Amygdala (tissue), 56 donors: Measurements from ENCODE around the gene POU2AF1.

Experiments
- DNase-seq, 56 donors: peaks; one replicate each; lab custom pipeline; 2025; lab: John Stamatoyannopoulos, UW

POU2AF1 gene, protein sequence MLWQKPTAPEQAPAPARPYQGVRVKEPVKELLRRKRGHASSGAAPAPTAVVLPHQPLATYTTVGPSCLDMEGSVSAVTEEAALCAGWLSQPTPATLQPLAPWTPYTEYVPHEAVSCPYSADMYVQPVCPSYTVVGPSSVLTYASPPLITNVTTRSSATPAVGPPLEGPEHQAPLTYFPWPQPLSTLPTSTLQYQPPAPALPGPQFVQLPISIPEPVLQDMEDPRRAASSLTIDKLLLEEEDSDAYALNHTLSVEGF

DNA sequence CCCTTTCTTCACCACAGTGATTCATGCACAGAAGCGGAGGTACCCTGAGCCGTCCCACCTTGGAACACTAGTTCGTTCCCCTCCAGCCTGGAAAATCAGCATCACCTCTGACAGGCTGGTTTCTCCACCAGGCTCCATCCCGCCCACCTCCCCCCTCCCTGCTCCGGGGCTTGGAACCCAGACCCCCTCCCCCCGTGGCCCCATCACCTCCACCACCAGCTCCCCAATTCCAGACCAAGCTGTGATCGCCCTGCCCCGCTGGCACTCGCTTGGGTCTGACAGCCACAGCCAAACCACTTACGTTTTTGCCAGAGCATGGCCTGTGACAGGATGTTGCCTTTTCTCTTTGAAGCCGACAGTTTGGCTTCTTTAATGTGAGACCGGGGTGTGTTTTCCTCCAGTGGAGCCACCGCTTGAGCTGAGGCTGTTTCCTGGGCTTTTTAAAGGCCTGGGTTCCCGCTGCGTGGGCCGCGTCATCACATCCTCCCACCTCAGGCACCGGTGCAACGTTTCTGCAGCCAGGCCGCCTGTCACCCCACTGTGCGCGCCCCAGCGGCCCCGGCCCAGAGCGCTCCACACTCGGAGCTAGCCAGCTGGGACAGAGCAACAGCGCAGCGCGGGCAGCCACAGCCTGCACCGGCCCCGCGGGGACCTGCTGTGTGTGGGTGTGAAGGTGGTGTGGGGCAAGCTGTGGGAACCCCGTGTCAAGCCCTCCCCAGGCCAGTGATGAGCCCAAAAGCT lies at the start of gene POU2AF1:
Gene POU2AF1 (minus strand): TSS at position 415 of the 741 bp plus-strand sequence. CDS start 98 bp downstream, at position 317.
- no peak for DNase-seq

DNA sequence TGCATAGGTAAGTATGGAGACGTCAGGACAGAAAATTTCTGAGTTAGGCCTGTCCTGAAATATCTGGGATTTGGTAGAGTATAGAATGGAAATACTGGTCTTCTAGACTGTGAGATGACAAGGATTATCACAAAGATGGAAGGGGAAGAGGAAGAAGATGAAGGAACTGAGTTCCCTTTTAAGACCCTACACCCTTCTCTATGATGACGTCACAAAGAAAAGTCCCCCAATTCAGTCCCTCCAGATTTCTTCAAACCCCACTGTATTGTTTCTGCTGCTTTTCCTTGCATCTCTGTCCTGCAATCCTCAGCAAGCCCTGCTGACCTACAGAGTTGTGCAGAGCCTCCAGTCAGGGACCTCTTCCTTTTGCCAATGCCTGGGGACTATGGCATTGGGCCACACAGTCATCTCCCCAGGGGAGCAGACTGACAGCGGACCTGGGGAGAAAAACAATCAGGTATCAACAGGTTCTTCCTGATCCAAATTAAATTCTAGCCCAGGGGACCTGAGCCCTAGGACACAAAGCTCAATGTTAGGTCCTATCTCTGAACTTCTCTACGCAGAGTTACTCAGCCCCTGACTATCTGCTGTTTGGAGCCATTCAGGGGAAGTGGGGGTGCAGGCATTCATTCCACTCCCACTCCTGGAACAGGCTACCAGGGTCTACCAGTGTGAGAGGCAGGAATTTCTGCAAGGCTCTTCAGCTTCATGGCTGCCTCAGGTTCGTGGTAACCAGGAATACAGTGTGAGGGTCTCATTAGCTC lies 49.2 kb upstream of the POU2AF1 start:
- DNase-seq = no peak

DNA sequence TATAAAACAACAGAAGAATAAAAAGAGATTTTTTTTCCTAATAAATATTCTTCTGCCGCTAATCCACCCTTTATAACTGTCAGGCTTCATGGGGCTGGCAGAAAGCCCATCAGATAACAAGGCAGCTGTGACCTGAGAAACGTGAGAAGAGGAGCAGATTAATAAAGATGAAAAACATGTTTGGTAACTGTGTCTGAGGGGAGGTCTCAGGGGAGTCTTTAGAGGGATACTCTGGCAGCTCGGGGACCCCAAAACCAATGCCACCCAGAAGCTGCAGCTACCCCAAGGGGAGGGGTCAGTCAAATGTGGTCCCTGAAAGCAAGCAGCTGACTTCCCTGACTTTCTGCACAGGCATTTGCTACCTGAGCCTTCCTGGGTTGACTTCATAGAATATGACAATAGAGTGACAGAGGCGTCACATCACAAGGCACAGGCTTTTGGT lies 48.4 kb upstream of the POU2AF1 start:
- no peak for DNase-seq

DNA sequence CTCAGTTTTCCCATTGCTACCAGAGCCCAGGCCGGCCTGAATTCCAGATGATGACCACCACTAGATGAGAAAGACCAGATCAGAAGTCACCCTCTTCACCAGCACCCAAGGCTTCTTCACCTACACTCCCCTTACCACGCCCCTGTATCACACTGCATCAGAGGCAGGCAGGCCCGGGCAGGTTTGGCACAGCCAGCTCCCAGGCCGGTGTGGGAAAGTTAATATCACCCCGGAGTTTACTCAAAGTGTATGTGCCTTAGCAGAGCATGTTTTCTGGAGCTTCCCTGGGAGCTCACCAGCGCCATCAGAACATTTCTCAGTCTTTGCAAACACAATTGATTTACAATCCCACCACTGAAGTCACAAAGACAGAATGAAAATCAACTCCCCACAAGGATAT lies 47.5 kb upstream of the POU2AF1 start:
- no peak for DNase-seq

DNA sequence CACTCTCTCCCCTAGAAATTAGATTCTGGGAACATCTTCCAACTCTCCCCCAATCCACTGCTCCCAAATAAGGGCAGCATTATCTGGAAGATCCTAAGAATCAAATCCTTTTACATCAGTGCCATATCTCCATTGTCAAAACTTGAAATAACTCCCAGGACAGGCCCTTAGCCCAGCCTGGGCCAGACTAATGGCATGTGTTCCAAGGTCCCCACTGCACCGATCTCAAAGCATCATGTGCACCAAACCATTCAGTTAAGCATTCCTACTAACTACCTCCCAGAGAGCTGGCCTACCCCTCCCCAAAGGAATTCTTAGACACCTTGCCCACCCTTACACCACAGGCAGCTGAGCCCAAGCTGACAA lies 44.2 kb upstream of the POU2AF1 start:
- DNase-seq = no peak

DNA sequence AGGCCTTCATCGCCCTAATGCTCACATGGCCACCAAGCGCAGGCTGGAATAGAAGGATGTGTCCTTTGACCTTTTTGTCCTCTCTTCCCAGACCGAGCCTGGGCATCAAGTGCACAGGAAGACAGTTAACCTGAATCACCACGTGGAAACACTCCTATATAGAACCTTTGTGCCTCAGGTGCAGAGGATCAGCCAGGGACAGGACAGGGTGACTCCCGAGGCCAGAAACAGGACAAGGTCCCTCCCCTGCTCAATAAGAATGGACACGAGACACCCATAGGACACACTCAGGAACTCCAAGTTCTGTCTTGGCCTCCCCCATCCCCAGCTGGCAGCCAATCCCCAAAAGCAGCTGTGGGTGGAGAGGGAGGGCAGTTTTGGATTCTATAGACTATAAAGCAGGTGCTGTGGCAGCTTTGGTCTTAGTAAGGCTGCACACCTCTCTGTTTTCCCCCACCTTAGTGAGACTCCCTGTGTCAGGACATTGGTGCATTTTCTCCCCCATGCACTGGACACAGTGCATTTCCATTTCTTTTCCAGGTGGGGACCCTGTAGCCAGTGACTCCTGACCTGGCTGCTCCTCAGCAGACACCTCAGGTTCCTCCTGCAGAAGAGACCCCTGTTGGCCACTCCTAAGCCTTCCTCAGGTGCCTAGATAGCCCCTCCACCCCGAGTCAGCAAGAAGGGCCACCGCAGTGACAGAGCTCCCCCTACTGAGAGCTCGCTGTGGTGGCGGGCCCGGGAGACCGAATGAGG lies 43.6 kb upstream of the POU2AF1 start:
- DNase-seq = peak in 32 of 56 donors; percentile 7 to 64 (median 26)

DNA sequence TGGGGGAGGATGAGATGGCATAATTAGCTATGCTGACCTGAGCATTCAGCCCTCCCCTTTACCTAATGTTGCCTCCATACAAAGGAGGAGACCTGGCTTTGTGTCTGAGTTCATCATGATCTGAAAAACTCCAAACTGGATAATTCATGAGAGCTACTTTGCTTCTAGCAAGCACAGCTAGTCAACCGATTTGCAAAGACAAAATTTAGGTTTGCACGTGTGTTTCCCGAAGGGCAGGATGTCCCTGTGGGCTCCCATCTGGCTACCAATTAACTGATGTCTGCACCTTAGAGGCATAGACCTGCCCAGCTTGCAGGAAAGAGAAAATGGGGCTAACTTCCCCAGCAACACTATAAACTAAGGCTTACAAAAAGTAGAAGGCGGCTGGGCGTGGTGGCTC lies 42.2 kb upstream of the POU2AF1 start:
- no peak for DNase-seq

DNA sequence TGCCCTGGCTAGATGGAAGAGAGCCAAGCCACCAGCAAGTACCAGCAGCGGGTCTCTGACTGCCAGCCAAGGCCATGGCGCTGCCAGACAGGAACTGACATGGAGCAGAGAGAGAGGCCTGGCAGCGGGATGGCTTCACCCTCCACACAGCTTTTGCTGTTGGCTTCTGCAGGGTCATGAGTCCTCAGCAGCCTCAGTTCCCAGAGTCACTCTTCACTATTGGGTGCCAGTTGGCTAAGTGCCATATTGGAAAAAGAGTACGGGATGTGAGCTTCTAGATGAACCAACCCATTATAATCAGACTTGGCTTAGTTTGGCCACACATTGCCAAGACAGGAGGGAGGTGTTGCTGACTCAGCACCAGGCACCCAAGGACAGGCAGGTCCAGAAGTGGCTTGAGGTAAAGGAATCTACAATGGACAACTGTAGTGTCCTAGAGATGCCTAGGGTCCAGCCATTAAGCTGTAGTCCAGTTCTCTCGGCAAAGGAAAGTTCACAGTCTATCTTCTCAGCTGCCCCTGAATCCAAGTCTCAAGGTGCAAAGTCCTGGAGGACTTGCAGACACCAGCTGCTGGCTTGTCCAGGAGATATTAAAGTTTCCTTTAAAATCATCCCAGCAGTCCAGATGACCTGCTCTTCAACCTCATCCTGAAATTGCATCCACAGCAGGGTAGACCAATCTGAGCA lies 40.7 kb upstream of the POU2AF1 start:
- peak in 44 of 56 donors; percentile 5 to 87 (median 36) for DNase-seq

DNA sequence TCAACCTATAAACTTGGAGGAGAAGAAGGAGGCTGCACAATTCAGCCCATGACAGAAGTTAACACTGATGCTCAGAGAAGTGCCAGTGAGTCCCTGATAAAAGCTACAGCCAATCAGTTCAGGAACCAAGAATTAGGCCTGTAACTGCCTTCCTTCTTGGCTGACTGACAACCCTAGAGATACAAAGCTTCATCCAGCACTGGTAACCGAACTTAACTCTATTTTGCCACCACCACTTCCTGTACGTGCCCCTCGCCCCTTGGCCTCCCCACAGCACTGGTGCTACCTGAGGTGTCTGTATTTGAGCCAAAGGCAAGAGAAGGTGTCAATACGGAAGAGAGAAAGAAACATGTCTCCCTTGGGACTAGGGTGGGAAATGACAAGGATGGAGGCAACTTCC lies 40.1 kb upstream of the POU2AF1 start:
- DNase-seq = no peak

DNA sequence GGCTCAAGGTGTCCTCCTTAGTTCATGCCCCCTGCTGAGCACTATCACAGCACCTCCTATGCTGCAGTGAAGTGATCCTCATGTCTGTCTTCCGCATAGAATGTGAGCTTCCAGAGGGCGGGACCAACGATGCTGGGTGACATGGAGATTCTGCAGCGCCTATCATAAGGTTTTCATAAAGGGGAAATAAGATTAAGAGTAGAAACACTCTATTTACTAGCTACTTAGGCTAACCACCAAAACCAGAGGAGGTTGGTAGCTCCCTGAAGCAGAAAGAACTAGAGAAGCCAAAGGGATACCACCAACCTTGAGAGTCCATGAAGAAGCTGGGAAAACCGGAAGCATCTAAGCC lies 39.3 kb upstream of the POU2AF1 start:
- no peak for DNase-seq

DNA sequence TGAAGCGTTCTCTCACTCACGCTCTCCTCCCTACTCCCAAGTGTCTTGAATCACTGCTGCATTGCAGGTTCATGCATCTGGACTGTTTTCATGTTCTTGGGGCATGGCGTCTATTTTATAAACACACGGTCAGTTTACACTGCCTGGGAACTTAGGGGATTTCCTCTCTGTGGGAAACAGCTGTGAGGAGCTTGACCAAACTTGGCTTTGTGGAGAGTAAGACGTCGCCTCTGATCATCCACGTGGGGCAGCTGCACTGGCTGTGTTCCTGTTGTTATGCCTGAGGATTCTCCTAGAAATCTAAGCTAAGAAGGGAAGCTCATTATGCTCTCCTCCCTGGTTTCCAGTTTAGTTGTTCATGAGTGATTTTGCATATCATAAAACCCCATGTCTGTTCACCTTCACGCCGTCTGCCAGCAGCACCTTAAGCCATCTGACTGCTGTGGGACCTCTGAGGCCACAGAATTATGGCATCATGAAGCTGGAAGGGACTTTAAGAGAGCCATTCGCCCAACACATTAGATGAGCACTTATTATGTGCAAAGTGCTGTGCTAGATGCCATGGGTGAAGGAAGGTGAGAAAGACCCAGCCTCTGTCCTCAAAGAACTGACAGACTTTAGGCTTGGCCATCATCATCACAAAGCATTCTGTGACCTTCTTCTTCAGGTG lies 38.8 kb upstream of the POU2AF1 start:
- peak in 2 of 56 donors; percentile 2 to 13 for DNase-seq

DNA sequence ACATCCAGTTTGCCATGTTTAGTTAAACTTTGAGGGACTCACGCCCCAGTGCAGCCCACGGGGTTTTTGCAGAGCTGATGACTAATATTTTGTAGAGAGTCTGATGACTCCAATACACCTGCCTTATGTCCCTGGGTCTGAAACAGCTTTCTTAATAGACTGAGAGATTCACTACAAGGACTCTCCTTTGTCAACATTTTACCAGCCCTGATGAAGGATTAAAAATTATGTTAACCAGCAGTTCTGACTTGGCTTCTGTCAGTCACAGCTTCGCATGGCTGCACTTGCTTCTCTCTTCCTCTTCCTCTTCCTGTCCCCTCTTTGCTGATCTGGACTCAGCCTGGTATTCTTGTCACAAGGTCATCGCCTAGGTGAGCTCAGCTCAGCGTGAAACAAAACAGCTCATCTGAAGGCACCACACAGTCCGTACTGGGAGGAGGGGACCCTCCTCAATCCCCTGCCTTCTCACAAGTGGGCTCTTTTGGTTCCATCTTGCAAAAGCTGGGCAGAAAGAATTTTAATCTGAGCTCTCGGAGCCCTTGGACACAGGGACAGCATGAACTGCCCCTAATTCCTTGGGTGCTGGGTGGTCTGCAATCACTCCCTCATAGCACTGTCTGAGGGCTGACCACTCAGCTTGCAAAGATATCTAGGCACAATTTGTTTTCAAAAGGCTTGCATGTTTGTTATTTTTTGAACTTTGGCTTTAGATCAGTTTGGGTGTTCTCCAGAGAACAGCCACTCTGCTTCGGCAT lies 38.1 kb upstream of the POU2AF1 start:
- DNase-seq = no peak

DNA sequence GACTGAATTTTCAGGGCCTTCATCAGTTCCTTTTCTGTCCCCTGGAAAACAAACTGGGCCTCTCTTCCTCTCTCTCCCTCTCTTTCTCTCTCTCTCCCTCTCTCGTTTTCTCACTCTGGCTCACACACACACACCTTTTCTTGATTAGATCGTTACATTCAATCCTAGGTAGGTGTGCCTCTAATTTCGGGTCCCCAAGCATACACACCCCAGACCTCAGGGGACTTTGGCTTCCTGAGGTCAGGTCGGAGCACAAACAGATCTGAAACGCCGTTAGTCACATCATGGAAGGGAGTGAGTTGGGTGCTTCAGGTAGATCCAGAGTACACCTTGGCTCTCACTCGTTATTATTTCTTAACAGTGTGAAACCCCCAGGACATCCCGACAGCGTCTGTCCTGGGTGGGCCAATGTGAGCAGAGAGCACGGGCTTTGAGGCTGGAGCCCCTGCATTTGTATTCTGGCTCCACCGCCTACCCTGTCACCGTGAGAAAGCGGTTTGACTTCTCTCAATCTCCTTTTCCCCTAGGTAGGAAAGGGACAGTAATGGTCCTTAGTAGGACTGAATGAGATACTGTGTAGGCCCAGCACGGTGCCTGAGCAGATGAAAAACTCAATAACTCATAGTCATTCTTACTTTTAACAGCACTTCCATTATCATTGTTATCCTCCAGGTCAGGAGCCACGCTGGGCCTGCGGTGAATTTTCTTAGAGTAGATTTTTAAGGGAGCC lies 37.3 kb upstream of the POU2AF1 start:
- no peak for DNase-seq

DNA sequence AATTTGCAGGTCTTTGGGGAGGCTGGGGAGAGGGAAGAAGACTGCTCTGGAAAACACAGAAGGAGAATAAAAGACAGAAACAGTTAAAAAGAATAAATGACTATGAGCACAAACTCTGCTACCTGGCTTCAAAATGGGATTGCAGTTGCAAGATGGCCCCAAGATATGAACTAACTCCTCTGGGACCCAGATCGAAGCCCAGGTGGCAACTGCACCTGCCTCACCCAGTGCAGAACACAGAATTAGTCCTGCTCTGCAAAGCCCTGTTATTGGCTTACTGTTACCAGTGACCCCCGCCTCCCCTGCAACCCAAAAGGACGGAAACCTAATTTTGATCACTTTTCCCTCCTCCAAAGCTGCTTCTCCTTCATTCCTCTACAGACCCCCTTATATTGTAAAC lies 35.9 kb upstream of the POU2AF1 start:
- no peak for DNase-seq

DNA sequence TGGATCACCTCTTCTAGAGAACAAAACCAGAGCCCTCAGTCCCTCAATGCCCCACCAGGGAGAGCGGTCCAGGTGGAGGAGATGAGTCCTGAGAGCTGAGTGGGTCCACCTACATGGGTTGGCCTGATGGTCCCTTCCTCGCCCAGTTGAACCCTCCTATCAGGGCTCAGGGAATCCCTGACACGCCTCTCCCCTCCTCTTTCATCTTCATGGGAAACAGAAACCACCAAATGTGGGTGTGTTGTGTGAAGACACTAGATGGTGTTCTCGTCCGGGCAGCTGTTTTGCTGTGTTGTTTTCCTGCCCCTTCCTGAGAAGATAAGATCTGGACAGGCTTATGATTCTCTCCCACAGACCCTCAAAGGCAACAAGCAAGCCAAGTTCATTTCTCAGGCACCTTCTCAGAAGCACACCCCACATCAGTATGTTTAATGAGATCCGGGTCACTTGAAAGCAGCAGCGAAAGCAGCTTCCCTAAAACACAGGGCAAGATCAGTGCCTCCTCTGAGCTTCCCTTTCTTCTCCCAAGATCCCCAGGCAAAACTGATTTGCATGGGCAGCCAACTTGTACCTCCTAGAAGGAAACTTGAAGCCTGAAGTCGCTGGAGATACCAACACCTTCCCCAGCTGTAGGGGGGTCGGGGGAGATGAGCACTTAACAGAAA lies 35.3 kb upstream of the POU2AF1 start:
- DNase-seq = no peak

DNA sequence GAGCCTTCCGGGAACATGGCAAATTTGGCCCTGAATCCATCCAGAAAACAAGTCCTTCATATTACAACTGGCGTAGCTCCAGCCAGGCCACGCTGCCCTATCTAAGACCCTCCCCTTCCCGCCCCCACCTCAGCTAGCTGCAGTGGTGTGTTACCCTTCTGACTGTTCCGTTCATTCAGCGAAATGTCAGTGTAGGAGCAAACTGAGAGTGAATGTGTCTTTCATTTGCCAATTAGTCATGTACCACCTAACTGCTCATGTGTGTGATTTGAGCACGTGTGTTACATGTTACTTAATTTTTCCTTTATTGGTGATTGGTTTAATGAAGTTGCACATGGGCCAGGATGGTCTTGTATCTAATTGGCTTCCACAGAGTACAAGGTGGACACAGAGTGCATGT lies 34.8 kb upstream of the POU2AF1 start:
- DNase-seq = no peak

DNA sequence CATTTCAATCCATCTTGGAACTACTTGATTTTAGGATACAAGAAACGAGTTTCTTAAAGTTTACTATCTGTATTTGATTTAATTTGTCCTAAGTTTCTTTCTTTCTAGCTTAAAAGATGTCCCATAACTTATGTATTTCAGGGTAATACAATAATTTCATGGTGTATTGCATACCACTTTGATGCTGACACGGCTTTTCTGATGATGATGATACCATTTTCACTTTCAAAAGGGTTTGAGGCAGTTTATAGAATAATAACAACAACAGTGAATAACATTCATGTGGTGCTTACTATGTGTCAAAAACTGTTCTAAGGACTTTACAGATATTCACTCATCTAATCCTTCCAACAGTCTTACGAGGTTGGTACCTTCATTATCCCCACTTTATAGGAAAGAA lies 33.2 kb upstream of the POU2AF1 start:
- no peak for DNase-seq

DNA sequence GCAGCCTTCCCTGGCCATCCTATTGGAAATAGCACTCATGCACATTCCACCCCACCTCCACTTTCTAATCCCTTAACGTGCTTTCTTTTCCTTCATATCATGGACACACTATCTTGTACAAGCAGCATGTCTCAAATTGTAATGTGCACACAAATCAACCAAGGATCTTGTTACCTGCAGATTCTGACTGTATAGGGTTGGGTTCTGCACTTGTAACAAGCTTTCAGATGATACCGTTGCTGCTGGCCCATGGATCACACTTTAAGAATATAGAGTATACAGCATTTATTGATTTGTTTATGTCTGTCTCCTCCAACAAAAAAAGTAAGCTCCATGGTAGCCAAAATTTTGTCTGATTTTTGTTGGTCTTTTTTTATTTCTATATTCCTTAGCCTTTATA lies 32.4 kb upstream of the POU2AF1 start:
- DNase-seq = no peak
